ENCODE results near the gene UBL7.

The UBL7 gene

GRCh38 chr15:74432968-74433591 lies 27.9 kb downstream of the UBL7 start:
- DNase-seq (ENCODE audit: low spot score) = peak; percentile 48
- in situ Hi-C loops (cut with MboI; ENCODE audit: low sequenced_read_pairs, unreplicated experiment) = no loop called here
- no peak for TF ChIP-seq CTCF (IDR thresholded peaks at IDR 0.05; ENCODE audit: borderline replicate concordance, control extremely low read depth, extremely low read depth, insufficient read depth, missing control alignments)

GRCh38 chr15:74432271-74432967 lies 28.5 kb downstream of the UBL7 start:
- DNase-seq (ENCODE audit: low spot score) = peak; percentile 44
- TF ChIP-seq CTCF (IDR thresholded peaks at IDR 0.05; ENCODE audit: borderline replicate concordance, control extremely low read depth, extremely low read depth, insufficient read depth, missing control alignments) = no peak
- in situ Hi-C loops (cut with MboI; ENCODE audit: low sequenced_read_pairs, unreplicated experiment) = no loop called here

GRCh38 chr15:74431645-74432044 lies 29.3 kb downstream of the UBL7 start:
- TF ChIP-seq CTCF (IDR thresholded peaks at IDR 0.05; ENCODE audit: borderline replicate concordance, control extremely low read depth, extremely low read depth, insufficient read depth, missing control alignments) = no peak
- in situ Hi-C loops (cut with MboI; ENCODE audit: low sequenced_read_pairs, unreplicated experiment) = no loop called here
- peak; percentile 25 for DNase-seq (ENCODE audit: low spot score)

- in situ Hi-C loops (cut with MboI; ENCODE audit: low sequenced_read_pairs, unreplicated experiment) = no loop called here
- DNase-seq (ENCODE audit: low spot score) = no peak
- no peak for TF ChIP-seq CTCF (IDR thresholded peaks at IDR 0.05; ENCODE audit: borderline replicate concordance, control extremely low read depth, extremely low read depth, insufficient read depth, missing control alignments)
Observed at GRCh38 chr15:74431116-74431515, 29.8 kb downstream of the UBL7 start.

GRCh38 chr15:74430510-74430951 lies 30.4 kb downstream of the UBL7 start:
- in situ Hi-C loops (cut with MboI; ENCODE audit: low sequenced_read_pairs, unreplicated experiment) = no loop called here
- no peak for TF ChIP-seq CTCF (IDR thresholded peaks at IDR 0.05; ENCODE audit: borderline replicate concordance, control extremely low read depth, extremely low read depth, insufficient read depth, missing control alignments)

GRCh38 chr15:74429781-74430400 lies 31.1 kb downstream of the UBL7 start:
- no peak for TF ChIP-seq CTCF (IDR thresholded peaks at IDR 0.05; ENCODE audit: borderline replicate concordance, control extremely low read depth, extremely low read depth, insufficient read depth, missing control alignments)
- DNase-seq (ENCODE audit: low spot score) = no peak
- in situ Hi-C loops (cut with MboI; ENCODE audit: low sequenced_read_pairs, unreplicated experiment) = no loop called here

More at GRCh38 chr15:74430510-74430951, 30.4 kb downstream of the UBL7 start:
- peak; percentile 41 for DNase-seq (ENCODE audit: low spot score)

Data from GM13976 (cell line).